Measurements from ENCODE around the gene DLGAP4.
A peak's percentile ranks its signal among the peaks of the same experiment; 100 is the strongest.
"Not testable (repeated sequence)": the region's sequence is repeated elsewhere in the genome, so short reads cannot be mapped to it uniquely, and the experiment has no call there.

The DLGAP4 gene

DNA sequence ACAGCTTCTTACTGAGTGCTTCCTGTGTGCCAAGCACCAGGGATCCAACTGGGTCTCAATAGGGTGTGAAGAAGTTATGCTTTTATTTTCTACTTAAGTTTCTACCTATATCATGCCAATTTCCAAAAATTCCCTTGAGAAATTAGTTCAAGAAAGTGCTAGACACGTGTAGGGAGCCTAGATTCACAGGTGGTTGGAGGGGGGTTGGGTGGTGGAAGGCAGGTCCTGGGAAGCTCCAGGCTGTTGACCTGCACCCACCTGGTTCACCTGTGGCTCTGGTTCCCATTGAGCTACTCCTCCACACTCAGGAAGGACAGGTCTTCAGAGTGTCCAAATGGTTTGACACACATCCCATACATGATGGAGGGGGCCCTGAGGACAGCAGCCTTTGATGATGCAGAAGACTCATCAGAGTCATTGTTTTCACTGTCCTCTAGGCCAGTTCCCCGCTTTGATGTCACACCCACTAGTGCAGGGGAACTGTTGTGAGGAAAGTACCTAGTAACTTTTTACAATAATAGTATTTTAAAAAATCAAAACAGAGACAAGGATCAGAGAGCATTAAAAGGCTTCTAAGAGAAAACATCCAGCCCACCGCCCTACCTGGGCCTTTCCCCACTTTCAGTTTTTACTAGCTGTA, 195.3 kb downstream of the DLGAP4 start:
- no peak for DNase-seq

DNA sequence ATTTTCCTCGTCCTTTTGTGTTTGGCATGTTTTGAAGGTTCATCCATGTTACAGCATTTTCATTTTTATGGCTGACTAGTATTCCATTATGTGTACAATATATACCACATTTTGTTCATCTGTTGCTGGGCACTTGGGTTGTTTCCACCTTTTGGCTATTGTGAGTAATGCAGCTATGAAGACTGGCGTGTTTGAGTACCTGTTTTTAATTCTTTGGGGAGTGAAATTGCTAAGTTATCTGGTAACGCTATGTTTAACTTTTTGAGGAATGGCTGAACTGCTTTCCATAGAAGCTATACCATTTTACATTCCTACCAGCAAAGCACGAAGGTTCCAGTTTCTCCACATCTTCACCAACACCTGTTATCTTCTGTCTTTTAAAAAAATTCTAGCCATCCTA, 198.2 kb downstream of the DLGAP4 start:
- no peak for DNase-seq

DNA sequence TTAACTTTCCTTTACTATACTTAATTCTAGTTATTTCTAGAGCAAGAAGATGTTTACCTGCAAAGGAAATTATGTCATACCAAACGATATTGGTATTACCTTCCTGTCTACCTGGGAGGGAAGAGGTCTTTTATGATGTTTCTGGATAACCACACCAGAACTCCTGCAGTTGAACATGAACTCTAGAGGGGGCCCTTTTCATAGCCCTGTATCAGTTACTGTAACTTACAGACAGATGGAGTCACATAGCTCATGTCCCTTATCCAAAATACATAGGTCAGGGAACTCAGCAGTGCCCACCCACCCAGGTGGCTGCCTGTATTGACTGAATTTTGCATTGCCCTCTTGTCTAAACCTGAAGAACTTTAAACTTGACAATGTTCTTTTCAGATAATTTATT, 200.1 kb downstream of the DLGAP4 start:
- DNase-seq: peak in 2 of 4 experiments; percentile 12

- no peak for DNase-seq
Measured at GRCh38 chr20:36507746-36508145, 201.6 kb downstream of the DLGAP4 start.

DNA sequence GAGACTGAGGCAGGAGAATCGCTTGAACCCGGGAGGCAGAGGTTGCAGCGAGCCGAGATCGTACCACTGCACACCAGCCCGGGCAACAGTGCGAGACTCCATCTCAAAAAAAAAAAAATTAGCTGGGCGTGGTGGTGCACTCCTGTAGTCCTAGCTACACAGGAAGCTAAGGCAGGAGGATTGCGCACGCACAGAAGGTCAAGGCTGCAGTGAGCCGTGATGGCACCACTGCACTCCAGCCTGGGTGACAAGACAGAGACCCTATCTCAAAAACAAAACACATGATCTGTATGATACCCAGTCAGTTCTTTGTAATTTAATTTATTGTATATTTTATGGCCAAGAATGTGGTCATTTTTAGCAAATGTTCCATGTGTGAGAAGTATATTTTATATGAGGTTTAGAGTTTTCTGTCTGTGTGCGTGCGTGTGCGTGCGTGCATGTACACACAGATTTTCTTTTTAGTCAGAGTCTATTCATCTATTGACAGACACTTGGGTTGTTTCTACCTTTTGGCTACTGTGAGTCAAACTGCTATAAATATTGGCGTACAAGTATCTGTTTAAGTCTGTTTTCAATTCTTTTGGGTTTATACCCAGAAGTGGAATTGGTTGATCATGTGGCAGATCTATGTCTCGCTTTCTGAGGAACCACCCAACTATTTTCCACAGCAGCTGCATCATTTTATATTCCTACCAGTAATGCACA, 213.0 kb downstream of the DLGAP4 start:
- DNase-seq: no peak

DNA sequence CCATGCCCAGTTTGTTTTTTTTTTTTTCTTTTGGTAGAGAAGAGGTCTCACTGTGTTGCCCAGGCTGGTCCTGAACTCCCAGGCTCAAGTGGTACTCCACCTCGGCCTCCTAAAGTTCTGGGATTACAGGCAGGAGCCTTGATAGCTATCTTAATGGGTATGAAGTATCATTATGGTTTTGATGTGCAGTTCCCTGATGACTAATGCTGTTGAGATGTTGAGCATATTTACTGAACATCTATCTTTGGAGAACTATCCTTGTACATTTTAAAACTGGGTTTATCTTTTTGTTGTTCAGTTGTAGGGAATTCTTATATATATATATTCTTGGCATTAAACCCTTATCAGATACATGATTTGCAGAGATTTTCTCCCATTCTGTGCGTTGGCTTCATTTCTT, 213.8 kb downstream of the DLGAP4 start:
- no peak for DNase-seq

- no peak for DNase-seq
Measured at GRCh38 chr20:36521526-36521925, 215.4 kb downstream of the DLGAP4 start.

DNA sequence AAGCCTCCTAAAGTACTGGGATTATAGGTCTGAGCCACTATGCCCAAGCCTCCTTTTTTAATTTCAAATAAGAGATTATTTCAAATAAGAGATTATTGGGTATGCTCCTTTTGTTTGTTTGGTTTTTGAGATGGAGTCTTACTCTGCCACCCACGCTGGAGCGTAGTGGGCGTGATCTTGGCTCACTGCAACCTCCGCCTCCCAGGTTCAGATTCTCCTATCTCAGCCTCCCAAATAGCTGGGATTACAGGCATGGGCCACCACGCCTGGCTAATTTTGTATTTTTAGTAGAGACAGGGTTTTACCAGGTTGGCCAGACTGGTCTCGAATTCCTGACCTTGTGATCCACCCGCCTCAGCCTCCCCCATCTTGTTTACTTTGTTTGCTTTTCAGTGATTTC, 216.3 kb downstream of the DLGAP4 start:
- DNase-seq: not testable (repeated sequence)

DNA sequence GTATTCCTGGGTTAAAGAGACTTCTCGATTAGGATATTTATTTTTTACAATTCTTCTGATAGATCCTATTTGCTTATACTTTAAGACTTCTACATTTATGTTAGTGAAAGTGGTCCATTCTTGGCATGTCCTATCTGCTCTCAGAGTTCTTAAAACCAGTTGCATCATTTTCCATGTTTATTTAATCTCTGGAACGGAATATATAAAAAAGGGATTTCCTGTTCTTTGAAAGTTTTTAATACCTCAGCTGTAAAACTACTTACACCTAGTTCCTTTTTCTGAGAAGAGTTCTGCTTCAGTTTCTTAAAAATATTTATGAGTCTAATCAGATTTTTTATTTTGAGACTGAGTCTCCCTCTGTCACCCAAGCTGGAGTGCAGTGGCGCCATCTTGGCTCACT, 217.2 kb downstream of the DLGAP4 start:
- DNase-seq: peak in 2 of 4 experiments; percentile 47 to 62

DNA sequence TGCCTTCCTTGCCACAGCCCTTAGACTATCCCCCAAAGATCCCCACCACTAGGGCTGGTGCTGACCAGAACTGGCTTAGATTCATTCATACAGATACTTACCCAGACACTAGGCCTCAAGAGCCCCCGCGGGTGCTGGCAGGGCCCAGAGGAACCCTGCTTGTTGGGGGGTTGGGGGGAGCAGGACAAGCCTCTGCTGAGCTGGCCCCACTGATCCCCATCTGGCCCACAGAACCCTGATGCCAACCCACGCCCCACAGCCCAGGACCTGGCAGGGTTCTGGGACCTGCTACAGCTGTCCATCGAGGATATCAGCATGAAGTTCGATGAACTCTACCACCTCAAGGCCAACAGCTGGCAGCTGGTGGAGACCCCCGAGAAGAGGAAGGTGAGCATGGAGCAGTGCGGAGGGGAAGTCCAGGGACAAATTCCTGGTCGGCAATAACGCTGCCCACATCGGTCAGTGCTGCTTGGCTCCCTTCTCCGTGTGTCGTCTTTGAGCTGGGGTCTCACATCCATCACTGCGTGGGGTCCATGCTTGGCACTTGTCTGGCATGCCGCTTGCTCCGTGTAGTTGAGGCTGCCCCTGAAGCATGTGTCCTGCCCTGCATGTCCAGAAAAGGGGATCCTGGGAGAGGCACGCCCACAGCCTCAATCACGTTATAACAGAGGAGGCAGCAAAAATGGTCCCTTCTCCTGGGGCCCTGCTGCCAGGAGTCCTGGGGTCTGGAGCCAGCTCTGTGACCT, 219.7 kb downstream of the DLGAP4 start:
- no peak for DNase-seq

DNA sequence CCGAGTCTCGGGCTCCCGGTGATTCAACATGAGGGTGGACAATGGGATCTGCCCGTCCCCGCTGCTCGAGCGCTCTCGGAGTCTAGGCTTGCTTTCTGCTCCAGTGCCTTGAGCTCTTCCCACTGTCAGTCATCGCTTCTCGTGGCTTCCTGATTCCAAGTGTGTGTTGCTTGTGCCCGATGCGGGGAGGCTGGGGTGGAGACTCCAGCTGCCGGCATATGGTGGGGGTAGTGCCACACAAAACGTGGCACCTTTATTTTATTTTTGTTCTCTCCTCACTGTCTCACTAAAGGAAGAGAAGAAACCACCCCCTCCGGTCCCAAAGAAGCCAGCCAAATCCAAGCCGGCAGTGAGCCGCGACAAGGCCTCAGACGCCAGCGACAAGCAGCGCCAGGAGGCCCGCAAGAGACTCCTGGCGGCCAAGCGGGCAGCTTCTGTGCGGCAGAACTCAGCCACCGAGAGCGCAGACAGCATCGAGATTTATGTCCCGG, 220.4 kb downstream of the DLGAP4 start:
- no peak for DNase-seq

DNA sequence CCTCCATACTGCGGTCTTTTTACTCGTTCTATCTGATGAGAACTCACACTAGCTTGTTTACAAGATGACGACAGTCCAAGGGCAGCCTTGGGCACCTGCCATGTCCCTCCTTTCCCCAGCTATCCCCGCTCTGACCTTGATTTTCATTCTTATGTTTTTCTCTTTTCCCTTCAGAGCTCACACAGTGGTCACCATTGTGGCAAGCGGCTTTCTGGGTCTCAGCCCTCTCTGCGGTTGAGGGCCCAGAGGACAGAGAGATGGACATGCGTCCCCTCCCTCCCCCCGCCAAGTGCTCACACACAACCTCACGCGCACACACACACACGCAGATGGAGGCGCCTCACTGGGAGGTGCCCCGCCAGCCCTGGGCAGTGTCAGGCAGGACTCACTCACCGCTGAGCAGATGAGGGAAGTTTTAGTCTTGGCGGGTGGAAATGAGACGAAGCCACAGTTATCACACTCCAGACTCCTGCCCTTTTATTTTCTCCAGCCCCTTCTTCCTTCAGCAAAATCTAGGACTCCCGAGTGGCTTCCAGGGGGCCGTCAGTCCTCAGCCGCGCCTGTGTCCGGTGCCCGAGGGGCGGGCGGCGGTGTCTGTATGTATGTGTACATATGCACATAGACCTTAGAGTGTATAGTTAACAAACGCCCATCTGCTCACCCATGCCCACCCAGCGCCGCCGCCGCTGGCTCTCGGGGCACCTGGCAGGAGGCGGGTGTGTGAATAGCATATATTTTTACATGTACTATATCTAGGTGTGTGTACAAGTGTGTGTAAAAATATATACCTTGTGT, 221.4 kb downstream of the DLGAP4 start:
- no peak for DNase-seq

- DNase-seq: no peak
Measured at GRCh38 chr20:36528176-36528874, 222.2 kb downstream of the DLGAP4 start.

- no peak for DNase-seq
Measured at GRCh38 chr20:36528875-36529417, 222.8 kb downstream of the DLGAP4 start.

- no peak for DNase-seq
Measured at GRCh38 chr20:36532388-36532787, 226.2 kb downstream of the DLGAP4 start.

- DNase-seq: no peak
Measured at GRCh38 chr20:36532822-36533221, 226.7 kb downstream of the DLGAP4 start.

GRCh38 chr20:36538026-36538722, 232.0 kb downstream of the DLGAP4 start:
- no peak for DNase-seq

- DNase-seq: peak in 2 of 4 experiments; percentile 25 to 34
Measured at GRCh38 chr20:36540551-36541211, 234.5 kb downstream of the DLGAP4 start.

- peak; percentile 33 to 70 (median 52) for DNase-seq
Measured at GRCh38 chr20:36541227-36541767, 235.2 kb downstream of the DLGAP4 start, which contains the start of gene MYL9. MYL9 (plus strand) TSS chr20:36541519; CDS start chr20:36544885, 3,366 bp downstream.
